A673 (cell line): Measurements from ENCODE around the gene DUXA.

Source experiments
- EZH2 ChIP-seq: fragments of 200-600 bp; sonication (generic); IDR thresholded peaks from 2 replicates; pipeline ENCODE4 v1.6.1; 2017; ENCODE audit warnings: borderline replicate concordance, low read depth, mild to moderate bottlenecking, mixed read lengths, antibody characterized with exemption, low read length; ENCODE audit not compliant: poor library complexity, severe bottlenecking
- TF ChIP-seq, protein P1 (sequence below): fragments of 300-800, 200-600 bp; sonication (generic); conservative IDR thresholded peaks from 2 replicates; pipeline ENCODE4 v1.5.1; 2017; ENCODE audit warnings: low read depth, mild to moderate bottlenecking, antibody characterized with exemption, low read length, moderate library complexity, mixed read lengths

DNA sequence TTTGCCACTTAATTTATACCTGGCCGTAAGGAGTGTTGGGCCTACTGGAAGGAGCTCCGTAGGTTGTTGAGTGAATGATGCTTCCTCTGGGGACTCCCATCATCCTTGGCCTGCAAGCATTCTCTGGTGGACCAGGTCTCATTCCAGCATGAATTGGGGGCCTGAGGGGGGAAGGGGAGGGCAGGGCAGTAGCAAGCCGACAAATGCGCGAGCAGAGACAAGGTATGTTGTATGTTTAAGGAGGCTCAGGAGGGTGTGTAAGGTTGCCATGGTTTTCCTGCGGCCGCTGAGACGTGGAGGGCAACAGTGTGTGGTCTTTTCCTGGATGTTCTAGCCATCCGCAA, 24.8 kb upstream of the DUXA start:
- TF ChIP-seq, protein P1, sequence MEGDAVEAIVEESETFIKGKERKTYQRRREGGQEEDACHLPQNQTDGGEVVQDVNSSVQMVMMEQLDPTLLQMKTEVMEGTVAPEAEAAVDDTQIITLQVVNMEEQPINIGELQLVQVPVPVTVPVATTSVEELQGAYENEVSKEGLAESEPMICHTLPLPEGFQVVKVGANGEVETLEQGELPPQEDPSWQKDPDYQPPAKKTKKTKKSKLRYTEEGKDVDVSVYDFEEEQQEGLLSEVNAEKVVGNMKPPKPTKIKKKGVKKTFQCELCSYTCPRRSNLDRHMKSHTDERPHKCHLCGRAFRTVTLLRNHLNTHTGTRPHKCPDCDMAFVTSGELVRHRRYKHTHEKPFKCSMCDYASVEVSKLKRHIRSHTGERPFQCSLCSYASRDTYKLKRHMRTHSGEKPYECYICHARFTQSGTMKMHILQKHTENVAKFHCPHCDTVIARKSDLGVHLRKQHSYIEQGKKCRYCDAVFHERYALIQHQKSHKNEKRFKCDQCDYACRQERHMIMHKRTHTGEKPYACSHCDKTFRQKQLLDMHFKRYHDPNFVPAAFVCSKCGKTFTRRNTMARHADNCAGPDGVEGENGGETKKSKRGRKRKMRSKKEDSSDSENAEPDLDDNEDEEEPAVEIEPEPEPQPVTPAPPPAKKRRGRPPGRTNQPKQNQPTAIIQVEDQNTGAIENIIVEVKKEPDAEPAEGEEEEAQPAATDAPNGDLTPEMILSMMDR: no peak
- no peak for TF ChIP-seq EZH2
